Activated naive CD8-positive, alpha-beta T cell treated with anti-CD3 and anti-CD28 coated beads for 36 hours (primary cell): ENCODE data around the gene LPO. TPM values are rescaled to one million over a fixed set of nuclear protein-coding genes. Genes with fewer than 3 reads are reported as not detected.

Experiments used
- DNase-seq: peaks from one replicate; pipeline ENCODE4 v3.0.0; 2021
- H3K27ac Mint-ChIP-seq: one replicate; pipeline ENCODE4 v1.8.0; 2022; ENCODE audit warnings: mild to moderate bottlenecking, moderate library complexity, mixed read lengths
- H3K27me3 Mint-ChIP-seq: one replicate; pipeline ENCODE4 v1.8.0; 2022; ENCODE audit warnings: mild to moderate bottlenecking, mixed read lengths
- H3K36me3 Mint-ChIP-seq: one replicate; pipeline ENCODE4 v1.8.0; 2021; ENCODE audit warnings: mild to moderate bottlenecking, mixed read lengths
- H3K4me1 Mint-ChIP-seq: one replicate; pipeline ENCODE4 v1.8.0; 2021; ENCODE audit warnings: mixed read lengths
- H3K4me3 Mint-ChIP-seq: one replicate; pipeline ENCODE4 v1.8.0; 2022; ENCODE audit warnings: mild to moderate bottlenecking, moderate library complexity, mixed read lengths
- H3K9me3 Mint-ChIP-seq: one replicate; pipeline ENCODE4 v1.8.0; 2022; ENCODE audit warnings: mixed read lengths
- total RNA-seq, 2 experiments: library from RNA; stranded (reverse); gene quantifications; one replicate each; pipeline ENCODE4 v1.2.3, GENCODE V29; 2021

LPO gene
- total RNA-seq, 2 experiments from 2014 or later = not detected

- Mint-ChIP-seq H3K4me1 (peaks cover 15% of the 10 kb centered on the region), H3K27me3 (peaks cover 46% of the 10 kb centered on the region), H3K4me3 (no peak overlapping the region), H3K9me3 (no peaks in the 10 kb centered on the region), H3K27ac (no peak overlapping the region), H3K36me3 (no peaks in the 10 kb centered on the region)
- DNase-seq = no peak
These were observed 6.6 kb downstream of the LPO start for GRCh38 chr17:58244963-58245362.

GRCh38 chr17:58245428-58246103 is 7.2 kb downstream of the LPO start:
- DNase-seq = no peak
- H3K27me3 Mint-ChIP-seq = peaks cover 41% of the 10 kb centered on the region
- no peaks in the 10 kb centered on the region for H3K36me3 Mint-ChIP-seq

GRCh38 chr17:58246104-58246740 is 7.8 kb downstream of the LPO start:
- Mint-ChIP-seq H3K9me3 (no peaks in the 10 kb centered on the region), H3K4me1 (peaks cover 15% of the 10 kb centered on the region), H3K27ac (no peak overlapping the region), H3K36me3 (no peaks in the 10 kb centered on the region), H3K27me3 (peaks cover 37% of the 10 kb centered on the region), H3K4me3 (no peak overlapping the region)
- DNase-seq = no peak

More at GRCh38 chr17:58245428-58246103, 7.2 kb downstream of the LPO start:
- no peak overlapping the region for H3K27ac Mint-ChIP-seq
- H3K4me1 Mint-ChIP-seq = peaks cover 15% of the 10 kb centered on the region
- no peaks in the 10 kb centered on the region for H3K9me3 Mint-ChIP-seq
- no peak overlapping the region for H3K4me3 Mint-ChIP-seq

GRCh38 chr17:58246781-58247180 is 8.4 kb downstream of the LPO start:
- peaks cover 15% of the 10 kb centered on the region for H3K4me1 Mint-ChIP-seq

GRCh38 chr17:58247511-58248363 is 9.4 kb downstream of the LPO start:
- Mint-ChIP-seq H3K36me3 (no peaks in the 10 kb centered on the region), H3K4me3 (no peak overlapping the region), H3K4me1 (peaks cover 15% of the 10 kb centered on the region), H3K27me3 (peaks cover 35% of the 10 kb centered on the region), H3K9me3 (no peaks in the 10 kb centered on the region), H3K27ac (no peak overlapping the region)
- no peak for DNase-seq

More at GRCh38 chr17:58246781-58247180, 8.4 kb downstream of the LPO start:
- Mint-ChIP-seq H3K27ac (no peak overlapping the region), H3K36me3 (no peaks in the 10 kb centered on the region), H3K4me3 (no peak overlapping the region), H3K9me3 (no peaks in the 10 kb centered on the region), H3K27me3 (peaks cover 33% of the 10 kb centered on the region)
- DNase-seq = no peak

- Mint-ChIP-seq H3K9me3 (no peaks in the 10 kb centered on the region), H3K36me3 (no peaks in the 10 kb centered on the region), H3K4me1 (peaks cover 15% of the 10 kb centered on the region), H3K27ac (no peak overlapping the region), H3K27me3 (peaks cover 27% of the 10 kb centered on the region), H3K4me3 (no peak overlapping the region)
- no peak for DNase-seq
These were observed 10.5 kb downstream of the LPO start for GRCh38 chr17:58248955-58249269.

- Mint-ChIP-seq H3K4me1 (peaks cover 13% of the 10 kb centered on the region), H3K27ac (no peak overlapping the region), H3K9me3 (no peaks in the 10 kb centered on the region), H3K4me3 (peak overlapping the region; percentile 71), H3K36me3 (no peaks in the 10 kb centered on the region), H3K27me3 (peaks cover 23% of the 10 kb centered on the region)
- peak; percentile 75 for DNase-seq
These were observed 11.1 kb downstream of the LPO start for GRCh38 chr17:58249270-58250133.

GRCh38 chr17:58250344-58251011 is 12.1 kb downstream of the LPO start:
- Mint-ChIP-seq H3K4me1 (peaks cover 13% of the 10 kb centered on the region), H3K9me3 (no peaks in the 10 kb centered on the region), H3K27ac (no peak overlapping the region), H3K27me3 (peaks cover 19% of the 10 kb centered on the region), H3K4me3 (no peak overlapping the region), H3K36me3 (no peaks in the 10 kb centered on the region)
- no peak for DNase-seq

- no peak overlapping the region for H3K27ac Mint-ChIP-seq
These were observed 13.8 kb downstream of the LPO start for GRCh38 chr17:58252141-58252540.

GRCh38 chr17:58253082-58253481 is 14.7 kb downstream of the LPO start:
- Mint-ChIP-seq H3K9me3 (no peaks in the 10 kb centered on the region), H3K4me1 (peaks cover 7% of the 10 kb centered on the region), H3K27me3 (peaks cover 33% of the 10 kb centered on the region), H3K4me3 (no peak overlapping the region), H3K36me3 (no peaks in the 10 kb centered on the region), H3K27ac (peak overlapping the region; percentile 13)
- DNase-seq = no peak

More at GRCh38 chr17:58252141-58252540, 13.8 kb downstream of the LPO start:
- no peak for DNase-seq
- H3K4me1 Mint-ChIP-seq = peaks cover 13% of the 10 kb centered on the region
- H3K9me3 Mint-ChIP-seq = no peaks in the 10 kb centered on the region
- peaks cover 25% of the 10 kb centered on the region for H3K27me3 Mint-ChIP-seq
- H3K4me3 Mint-ChIP-seq = no peak overlapping the region
- no peaks in the 10 kb centered on the region for H3K36me3 Mint-ChIP-seq

GRCh38 chr17:58254803-58255202 is 16.4 kb downstream of the LPO start:
- Mint-ChIP-seq H3K27me3 (peaks cover 36% of the 10 kb centered on the region), H3K4me1 (no peaks in the 10 kb centered on the region), H3K9me3 (no peaks in the 10 kb centered on the region), H3K36me3 (no peaks in the 10 kb centered on the region), H3K27ac (no peak overlapping the region), H3K4me3 (no peak overlapping the region)
- no peak for DNase-seq

GRCh38 chr17:58262149-58262548 is 23.8 kb downstream of the LPO start:
- no peak for DNase-seq
- Mint-ChIP-seq H3K9me3 (no peaks in the 10 kb centered on the region), H3K36me3 (no peaks in the 10 kb centered on the region), H3K27ac (no peak overlapping the region), H3K27me3 (peaks cover 84% of the 10 kb centered on the region), H3K4me1 (no peaks in the 10 kb centered on the region), H3K4me3 (no peak overlapping the region)

GRCh38 chr17:58263773-58264172 is 25.4 kb downstream of the LPO start:
- Mint-ChIP-seq H3K4me3 (no peak overlapping the region), H3K27me3 (peaks cover 73% of the 10 kb centered on the region), H3K36me3 (no peaks in the 10 kb centered on the region), H3K9me3 (no peaks in the 10 kb centered on the region), H3K27ac (no peak overlapping the region), H3K4me1 (no peaks in the 10 kb centered on the region)
- DNase-seq = no peak

GRCh38 chr17:58264407-58265103 is 26.2 kb downstream of the LPO start:
- H3K9me3 Mint-ChIP-seq = no peaks in the 10 kb centered on the region
- DNase-seq = no peak
- H3K4me3 Mint-ChIP-seq = no peak overlapping the region
- H3K36me3 Mint-ChIP-seq = no peaks in the 10 kb centered on the region
- H3K27me3 Mint-ChIP-seq = peaks cover 68% of the 10 kb centered on the region
- no peaks in the 10 kb centered on the region for H3K4me1 Mint-ChIP-seq
- no peak overlapping the region for H3K27ac Mint-ChIP-seq
